NOMO-1 (cell line): ENCODE measurements around the gene ARPC1A.

Experiments
- DNase-seq, 2 experiments: peaks; one replicate each; lab custom pipeline; 2025; ENCODE audit not compliant: unreplicated experiment in 2 of 2; lab: John Stamatoyannopoulos, UW

Gene ARPC1A

DNA sequence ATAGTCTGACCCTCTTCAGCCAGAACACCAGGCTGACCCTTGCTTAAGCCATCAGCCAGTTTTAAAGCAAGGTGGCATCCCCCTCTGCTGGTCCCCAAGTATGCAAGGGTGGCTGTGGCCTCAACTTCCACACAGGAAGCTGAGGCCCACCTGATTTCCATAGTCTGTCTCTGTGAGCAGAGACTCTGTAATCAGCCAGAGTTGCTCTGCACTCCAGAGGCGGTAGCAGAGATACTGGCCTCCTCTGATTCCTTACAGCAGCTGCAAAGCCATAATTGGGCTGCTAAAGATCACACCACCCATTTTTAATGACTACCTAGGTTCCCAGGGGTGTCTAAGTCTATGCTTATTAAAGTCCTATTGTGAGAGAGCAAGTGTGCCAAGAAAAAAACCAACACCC lies 80.9 kb downstream of the ARPC1A start:
- DNase-seq: no peak

DNA sequence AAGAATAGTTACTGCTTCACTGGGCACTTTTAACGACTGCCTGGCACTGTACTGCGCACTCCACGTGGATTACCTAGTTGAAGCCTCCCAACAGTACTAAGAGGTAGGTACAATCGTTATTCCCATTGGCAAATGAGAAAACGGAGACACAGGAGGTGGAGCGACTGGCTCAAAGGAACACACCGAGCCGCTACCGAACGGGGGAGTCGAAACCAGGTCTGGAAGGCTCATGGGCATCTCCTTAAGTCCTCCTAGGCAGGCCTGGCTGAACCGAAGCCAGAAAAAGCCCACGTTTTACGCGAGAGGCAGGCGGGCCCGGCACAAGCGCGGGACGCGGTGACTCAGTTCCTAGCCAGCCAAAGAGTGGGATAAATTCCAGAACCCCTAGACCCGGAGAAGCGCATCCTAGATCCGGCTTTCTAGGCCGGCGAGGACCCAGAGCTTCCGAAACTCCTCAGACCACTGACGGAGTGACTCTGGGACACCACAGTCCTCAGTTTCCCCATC lies 82.2 kb downstream of the ARPC1A start:
- no peak for DNase-seq

DNA sequence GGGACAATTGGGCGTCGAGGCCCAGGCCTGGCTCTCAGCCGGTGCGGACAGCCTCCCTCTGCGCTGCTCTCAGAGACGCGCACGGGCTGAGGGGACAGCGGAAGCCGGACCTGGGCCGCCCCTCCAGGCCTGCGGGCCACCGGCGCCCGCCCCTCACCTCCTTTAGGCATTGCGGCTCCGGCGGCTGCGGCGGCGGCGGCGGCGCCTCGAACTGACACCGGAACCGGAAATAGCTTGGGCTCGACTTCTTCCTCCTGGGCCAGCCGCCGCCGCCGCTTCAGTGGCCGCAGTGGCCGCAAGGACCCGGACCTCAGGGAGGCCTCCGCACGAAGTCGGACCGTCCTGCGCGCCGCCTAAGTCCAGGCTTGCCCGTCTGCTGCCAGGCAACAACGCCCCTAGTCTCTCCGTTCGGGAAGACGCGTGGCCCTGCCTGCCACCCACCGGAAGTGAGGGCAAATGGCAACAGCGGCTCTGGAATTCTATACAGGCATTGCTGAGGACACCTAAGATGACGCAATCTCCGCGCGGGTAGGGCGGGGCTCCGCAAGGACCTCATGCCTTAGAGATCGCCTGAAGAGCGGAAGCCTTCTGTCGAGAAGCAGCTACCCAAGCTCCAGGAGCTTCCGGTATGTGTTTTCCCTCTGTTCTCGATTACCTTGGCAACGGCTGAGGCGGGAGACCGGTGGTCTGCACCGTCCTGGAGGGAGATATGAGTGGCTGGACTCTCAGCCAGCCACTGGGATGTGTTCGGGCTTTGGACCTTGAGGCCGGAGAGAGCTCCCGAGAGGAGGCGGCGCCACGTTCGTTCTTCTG lies 82.9 kb downstream of the ARPC1A start, which contains the start of the genes BUD31 and PDAP1:
Gene BUD31, plus strand, starts transcription at position 591 of the 813 bp plus-strand sequence. CDS start 2,124 bp downstream, outside the sequence.
Gene PDAP1, minus strand, starts transcription at position 219 of the 813 bp plus-strand sequence. Its CDS starts 49 bp downstream, at position 170.
- DNase-seq: peak; percentile 97 to 99

DNA sequence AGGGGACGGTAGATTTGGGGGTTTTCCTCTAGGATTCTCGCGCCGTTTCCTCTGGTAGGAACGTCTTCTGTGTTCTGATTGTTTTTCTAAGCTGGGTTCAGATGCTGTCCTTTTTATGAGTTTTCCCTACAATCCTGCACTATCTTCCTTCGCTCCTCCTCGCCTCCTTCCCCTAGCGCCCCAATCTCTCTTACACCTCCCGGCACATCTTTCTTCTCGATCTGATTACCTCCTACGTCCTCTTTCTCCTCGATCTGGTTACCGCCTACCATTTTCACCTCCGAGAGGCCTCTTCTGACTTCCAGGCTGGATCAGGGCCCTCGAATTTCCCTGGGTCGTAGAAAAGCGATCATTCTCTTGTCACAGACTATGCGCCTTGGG lies 83.5 kb downstream of the ARPC1A start:
- DNase-seq: peak; percentile 47 to 55

DNA sequence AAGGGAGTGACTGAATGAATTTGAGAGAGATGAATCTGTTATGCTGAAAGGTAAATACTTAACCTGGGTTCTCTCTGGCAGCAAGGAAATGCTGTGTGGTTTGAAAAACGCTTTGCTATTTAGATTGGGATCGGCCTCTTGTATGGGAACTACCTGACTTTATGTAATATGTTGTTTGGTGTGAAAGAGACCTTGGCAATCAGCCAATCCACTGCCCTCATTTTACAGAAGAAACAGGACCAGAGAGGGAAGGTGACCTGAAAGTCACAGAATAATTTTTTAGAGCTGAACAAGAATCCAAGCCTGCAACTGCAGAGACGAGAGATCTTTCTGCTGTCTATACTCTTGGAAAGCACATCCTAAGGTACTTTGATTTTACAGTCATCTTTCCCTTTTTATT lies 84.1 kb downstream of the ARPC1A start:
- no peak for DNase-seq

DNA sequence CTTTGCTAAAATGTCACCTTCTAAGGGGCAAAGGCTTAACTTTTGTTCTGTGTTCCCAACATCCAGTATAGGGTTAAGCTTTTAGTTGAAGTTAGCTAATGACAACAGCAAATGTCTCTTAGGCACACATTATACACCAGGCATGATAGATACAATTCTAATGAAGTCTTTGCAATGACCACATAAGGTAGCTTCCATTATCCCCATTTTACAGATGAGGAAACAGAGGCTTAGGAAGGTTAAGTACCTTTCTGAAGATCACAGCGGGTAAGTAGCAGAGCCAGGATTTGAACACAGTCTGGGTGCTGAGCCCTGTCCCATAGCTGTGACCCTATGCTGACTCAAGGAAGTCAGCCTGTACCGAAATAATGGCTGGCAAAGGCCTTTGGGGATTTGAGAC lies 84.9 kb downstream of the ARPC1A start:
- no peak for DNase-seq

DNA sequence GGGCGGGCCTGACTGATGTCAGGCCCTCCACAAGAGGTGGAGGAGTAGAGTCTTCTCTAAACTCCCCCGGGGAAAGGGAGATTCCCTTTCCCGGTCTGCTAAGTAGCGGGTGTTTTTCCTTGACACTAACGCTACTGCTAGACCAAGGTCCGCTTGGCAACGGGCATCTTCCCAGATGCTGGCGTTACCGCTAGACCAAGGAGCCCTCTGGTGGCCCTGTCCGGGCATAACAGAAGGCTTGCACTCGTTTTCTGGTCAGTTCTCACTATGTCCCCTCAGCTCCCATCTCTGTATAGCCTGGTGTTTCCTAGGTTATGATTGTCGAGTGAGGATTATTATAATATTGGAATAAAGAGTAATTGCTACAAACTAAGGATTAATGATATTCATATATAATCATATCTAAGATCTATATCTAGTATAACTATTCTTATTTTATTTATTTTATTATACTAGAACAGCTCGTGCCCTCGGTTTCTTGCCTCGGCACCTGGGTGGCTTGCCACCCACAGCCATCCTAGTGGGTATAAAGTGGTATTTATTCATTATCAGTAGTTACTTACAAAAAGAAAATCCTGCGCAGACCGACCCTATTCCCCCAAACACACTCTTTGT lies 89.9 kb downstream of the ARPC1A start:
- peak in 1 of 2 experiments; percentile 20 for DNase-seq
